Prostate gland (tissue), 2 donors: ENCODE measurements around the gene GRB10. TPM values are rescaled to one million over a fixed set of nuclear protein-coding genes. Genes with fewer than 3 reads are reported as not detected.

Experiments used
- DNase-seq: peaks from one replicate; pipeline ENCODE4 v3.0.0-alpha.2; 2019; ENCODE audit warnings: low spot score
- H3K27ac ChIP-seq, 2 donors: fragments of 200-600 bp; sonication (generic); 2 replicates each; pipeline ENCODE4 v1.5.1; 2017 to 2019
- H3K27me3 ChIP-seq: fragments of 200-600 bp; sonication (generic); replicated peaks from 2 replicates; pipeline ENCODE4 v1.5.1; 2019; ENCODE audit not compliant: insufficient read depth
- H3K36me3 ChIP-seq, 2 donors: fragments of 200-600 bp; sonication (generic); 1 replicate in 1 of 2; 2 replicates in 1 of 2; pipeline versions ENCODE4 v1.5.1 to v1.8.1; 2017 to 2019
- H3K4me1 ChIP-seq: fragments of 200-600 bp; sonication (generic); replicated peaks from 2 replicates; pipeline ENCODE4 v1.5.1; 2019
- H3K4me3 ChIP-seq, 2 donors: fragments of 200-600 bp; sonication (generic); 2 replicates each; pipeline ENCODE4 v1.5.1; 2017 to 2019
- H3K9me3 ChIP-seq: fragments of 200-600 bp; sonication (generic); 2 replicates; pipeline ENCODE4 v1.5.1; 2017
- POLR2A ChIP-seq: fragments of 450-650 bp; IDR thresholded peaks from one replicate; pipeline ENCODE4 v1.6.1; 2016; ENCODE audit warnings: antibody characterized with exemption, mild to moderate bottlenecking
- POLR2AphosphoS5 ChIP-seq: sonication (generic); formaldehyde crosslinking; IDR thresholded peaks from one replicate; pipeline ENCODE4 v1.6.1; 2017; ENCODE audit warnings: antibody characterized with exemption
- WGBS: methylation state at CpG from one replicate; pipeline ENCODE4 v1.1.5; 2018; 5-methylcytosine and 5-hydroxymethylcytosine counted together
- intact Hi-C: fragments of 100-400 bp; cut with DNase I; formaldehyde crosslinking; loops from one replicate; pipeline ENCODE4 v1.14.2; 2022
- total RNA-seq, 2 donors: library from RNA; depleted of rRNA; stranded (reverse); fragments of >200 nt; gene quantifications; one replicate each; pipeline ENCODE4 v1.1.0, GENCODE V29; 2016
- TF ChIP-seq, protein P1 (sequence below), 4 experiments: fragments of 200-600 bp in 2 of 4; fragments of 450-650 bp in 2 of 4; sonication (generic) in 2 of 4; IDR thresholded peaks; 1 replicate in 3 of 4; 2 replicates in 1 of 4; pipeline ENCODE4 v1.5.1; 2016 to 2019; ENCODE audit warnings: antibody characterized with exemption in 4 of 4, mild to moderate bottlenecking in 2 of 4, moderate library complexity in 2 of 4

GRB10 gene
- total RNA-seq, 2 donors from 2014 or later = 54.3 to 63.1 TPM

DNA sequence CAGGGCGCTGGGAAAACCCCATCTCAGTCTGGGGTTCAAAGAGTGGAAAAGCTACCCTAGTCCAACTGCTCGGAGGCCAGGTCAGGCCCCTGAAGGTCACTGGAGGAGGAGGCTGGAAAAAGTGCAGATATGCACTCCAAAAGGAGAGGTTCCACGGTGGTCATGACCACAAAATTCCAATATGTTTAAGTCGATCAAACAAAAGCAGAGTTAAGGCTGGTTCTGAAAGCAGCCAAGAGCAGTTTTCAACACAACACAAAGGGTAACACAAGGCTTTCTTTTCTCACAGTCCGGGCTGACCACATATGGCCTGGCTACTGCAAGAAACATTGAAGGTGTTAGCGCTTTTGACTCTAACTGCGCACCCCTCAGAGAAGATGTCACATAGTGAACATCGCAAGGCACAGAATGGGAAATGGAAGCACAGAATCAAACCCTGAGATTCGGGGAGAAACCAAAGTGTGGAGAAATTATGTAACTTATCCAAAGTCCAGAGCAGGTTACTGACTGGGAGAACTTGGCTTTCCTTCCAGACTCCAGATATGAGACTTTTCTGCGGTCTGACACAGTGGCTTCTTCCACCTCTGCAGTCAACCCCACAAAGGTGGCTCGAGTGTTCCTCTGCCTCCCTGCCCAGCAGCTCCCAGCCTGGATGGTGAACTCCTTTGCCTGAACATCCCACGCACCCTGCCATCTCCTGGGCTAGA lies 1.3 kb upstream of the GRB10 start:
- DNase-seq = no peak
- 90% methylated on average over 12 of the region's 12 CpGs for WGBS
- no peak overlapping the region for H3K4me3 ChIP-seq
- TF ChIP-seq, protein P1, sequence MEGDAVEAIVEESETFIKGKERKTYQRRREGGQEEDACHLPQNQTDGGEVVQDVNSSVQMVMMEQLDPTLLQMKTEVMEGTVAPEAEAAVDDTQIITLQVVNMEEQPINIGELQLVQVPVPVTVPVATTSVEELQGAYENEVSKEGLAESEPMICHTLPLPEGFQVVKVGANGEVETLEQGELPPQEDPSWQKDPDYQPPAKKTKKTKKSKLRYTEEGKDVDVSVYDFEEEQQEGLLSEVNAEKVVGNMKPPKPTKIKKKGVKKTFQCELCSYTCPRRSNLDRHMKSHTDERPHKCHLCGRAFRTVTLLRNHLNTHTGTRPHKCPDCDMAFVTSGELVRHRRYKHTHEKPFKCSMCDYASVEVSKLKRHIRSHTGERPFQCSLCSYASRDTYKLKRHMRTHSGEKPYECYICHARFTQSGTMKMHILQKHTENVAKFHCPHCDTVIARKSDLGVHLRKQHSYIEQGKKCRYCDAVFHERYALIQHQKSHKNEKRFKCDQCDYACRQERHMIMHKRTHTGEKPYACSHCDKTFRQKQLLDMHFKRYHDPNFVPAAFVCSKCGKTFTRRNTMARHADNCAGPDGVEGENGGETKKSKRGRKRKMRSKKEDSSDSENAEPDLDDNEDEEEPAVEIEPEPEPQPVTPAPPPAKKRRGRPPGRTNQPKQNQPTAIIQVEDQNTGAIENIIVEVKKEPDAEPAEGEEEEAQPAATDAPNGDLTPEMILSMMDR (IDR thresholded peaks at IDR 0.05) = no peak
- TF ChIP-seq POLR2A = no peak
- no peaks in the 10 kb centered on the region for H3K9me3 ChIP-seq
- no peaks in the 10 kb centered on the region for H3K27me3 ChIP-seq
- no peak overlapping the region for H3K27ac ChIP-seq
- no peaks in the 10 kb centered on the region for H3K36me3 ChIP-seq
- intact Hi-C loops = loop anchor here (10.0 kb wide), 1 partner anchor 361 kb away; no protein-coding TSS in a partner anchor
- peaks cover 5% of the 10 kb centered on the region for H3K4me1 ChIP-seq

DNA sequence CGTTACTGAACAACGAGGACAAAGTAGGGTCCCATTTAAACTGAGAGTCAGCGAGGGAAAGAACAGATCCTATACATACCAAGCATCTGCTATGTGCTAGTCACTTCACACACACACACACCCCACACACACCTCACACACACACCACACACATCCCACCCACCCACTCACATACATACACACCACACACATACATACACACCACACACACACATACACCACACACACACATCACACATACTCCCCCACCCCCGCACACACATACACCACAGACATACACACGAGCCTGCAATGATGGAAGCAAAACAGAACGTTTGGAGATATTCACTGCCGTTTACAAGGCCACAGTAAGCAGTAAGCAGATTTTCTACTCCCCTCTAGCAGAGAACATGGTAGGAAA lies 607 bp upstream of the GRB10 start:
- Histone ChIP-seq H3K4me3 (peak overlapping the region in 1 of 2 donors; percentile 40), H3K4me1 (peaks cover 5% of the 10 kb centered on the region), H3K27me3 (no peaks in the 10 kb centered on the region), H3K27ac (no peak overlapping the region), H3K36me3 (no peaks in the 10 kb centered on the region), H3K9me3 (no peaks in the 10 kb centered on the region)
- TF ChIP-seq POLR2AphosphoS5 = no peak
- no peak for TF ChIP-seq POLR2A
- TF ChIP-seq, protein P1 (IDR thresholded peaks at IDR 0.05) = no peak
- intact Hi-C loops = loop anchor here (10.0 kb wide), 1 partner anchor 361 kb away; no protein-coding TSS in a partner anchor
- DNase-seq = no peak
- 68% methylated on average over 7 of the region's 7 CpGs for WGBS

DNA sequence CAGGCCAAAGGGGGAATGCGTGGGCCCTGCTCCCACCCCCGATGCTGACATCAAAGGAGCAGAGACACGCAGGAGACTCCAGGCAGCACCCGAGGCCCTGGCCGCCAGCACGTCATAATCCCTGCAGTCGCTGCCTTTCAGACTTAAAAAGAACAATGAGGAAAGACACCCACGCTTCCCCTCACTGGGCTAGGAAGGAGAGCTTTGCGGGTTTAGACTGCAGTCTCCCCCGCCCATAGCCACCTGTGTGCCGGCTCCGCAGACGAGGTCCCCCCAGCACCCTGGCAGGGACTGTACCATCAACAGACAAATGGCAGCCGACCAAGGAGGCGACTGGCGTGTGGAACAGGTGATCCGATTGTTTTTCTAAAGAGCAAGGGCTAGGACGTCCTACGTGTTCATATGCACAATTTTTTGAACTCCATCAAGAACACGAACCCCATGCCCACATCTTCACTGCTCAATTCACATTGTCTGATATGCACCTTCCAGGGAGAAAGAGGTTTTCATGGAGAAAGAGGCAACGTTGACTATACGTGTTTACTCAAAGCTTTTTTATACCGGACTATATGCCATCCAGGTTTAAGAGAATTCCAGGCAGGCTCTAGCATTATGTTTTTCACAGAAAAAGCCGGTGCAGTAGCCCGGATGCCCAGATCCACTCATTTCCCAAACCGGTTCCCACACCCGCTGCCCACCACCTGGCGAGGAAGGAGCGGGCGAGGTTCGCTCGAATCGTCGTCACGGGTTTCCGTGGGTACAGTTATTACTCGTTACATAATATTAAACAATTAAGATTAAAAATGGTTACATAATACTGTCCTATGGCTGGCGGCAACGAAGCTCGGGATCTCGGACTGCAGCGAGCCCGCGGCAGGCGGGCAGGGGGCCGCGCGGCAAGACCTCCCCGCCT lies 1.1 kb downstream of the GRB10 start:
- Histone ChIP-seq H3K36me3 (no peaks in the 10 kb centered on the region), H3K27me3 (no peaks in the 10 kb centered on the region), H3K27ac (peak overlapping the region; percentile 47 to 49), H3K9me3 (no peaks in the 10 kb centered on the region), H3K4me3 (peak overlapping the region; percentile 39 to 40), H3K4me1 (peaks cover 5% of the 10 kb centered on the region)
- 54% methylated on average over 49 of the region's 49 CpGs for WGBS
- peak; percentile 26 for DNase-seq
- TF ChIP-seq POLR2A (no peak), POLR2AphosphoS5 (no peak)
- TF ChIP-seq, protein P1 (IDR thresholded peaks at IDR 0.05) = no peak
- intact Hi-C loops = loop anchor here (10.0 kb wide), 1 partner anchor 363 kb away; no protein-coding TSS in a partner anchor

DNA sequence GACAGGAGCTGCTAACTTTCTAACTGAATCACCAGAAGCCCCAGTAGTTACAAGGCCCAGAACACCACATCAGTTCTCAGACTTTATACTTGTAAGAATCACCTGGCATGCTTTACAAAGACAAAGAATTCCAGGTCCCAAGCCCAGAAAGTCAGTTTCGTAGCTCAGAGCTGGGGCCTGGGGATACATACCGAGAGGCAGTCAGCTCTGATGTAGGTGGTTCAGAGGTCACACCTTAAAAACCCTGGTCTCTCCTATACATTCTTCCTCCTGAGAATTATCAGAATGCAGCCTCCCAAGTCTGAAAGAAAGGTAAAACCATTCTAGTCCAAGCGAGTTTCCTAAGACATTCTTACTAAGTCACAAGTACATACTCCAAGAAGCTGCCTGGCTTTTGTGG lies 2.3 kb downstream of the GRB10 start:
- DNase-seq = no peak
- H3K36me3 ChIP-seq = no peaks in the 10 kb centered on the region
- no peaks in the 10 kb centered on the region for H3K9me3 ChIP-seq
- H3K4me1 ChIP-seq = peaks cover 5% of the 10 kb centered on the region
- intact Hi-C loops = loop anchor here (10.0 kb wide), 1 partner anchor 364 kb away; no protein-coding TSS in a partner anchor
- TF ChIP-seq, protein P1 (IDR thresholded peaks at IDR 0.05) = no peak
- no peak for TF ChIP-seq POLR2A
- no peak for TF ChIP-seq POLR2AphosphoS5
- H3K4me3 ChIP-seq = no peak overlapping the region
- no peaks in the 10 kb centered on the region for H3K27me3 ChIP-seq
- WGBS = 87% methylated on average over 3 of the region's 3 CpGs
- H3K27ac ChIP-seq = no peak overlapping the region
